Measurements from ENCODE around the gene PLSCR4.

GRCh38 chr3:146271180-146271579, 20.3 kb upstream of the PLSCR4 start:
- TF ChIP-seq POLR2AphosphoS5 (IDR thresholded peaks at IDR 0.05; ENCODE audit: low read depth, low read length) = no peak
- no peak for TF ChIP-seq CTCF (IDR thresholded peaks at IDR 0.05)
- TF ChIP-seq, protein P1, sequence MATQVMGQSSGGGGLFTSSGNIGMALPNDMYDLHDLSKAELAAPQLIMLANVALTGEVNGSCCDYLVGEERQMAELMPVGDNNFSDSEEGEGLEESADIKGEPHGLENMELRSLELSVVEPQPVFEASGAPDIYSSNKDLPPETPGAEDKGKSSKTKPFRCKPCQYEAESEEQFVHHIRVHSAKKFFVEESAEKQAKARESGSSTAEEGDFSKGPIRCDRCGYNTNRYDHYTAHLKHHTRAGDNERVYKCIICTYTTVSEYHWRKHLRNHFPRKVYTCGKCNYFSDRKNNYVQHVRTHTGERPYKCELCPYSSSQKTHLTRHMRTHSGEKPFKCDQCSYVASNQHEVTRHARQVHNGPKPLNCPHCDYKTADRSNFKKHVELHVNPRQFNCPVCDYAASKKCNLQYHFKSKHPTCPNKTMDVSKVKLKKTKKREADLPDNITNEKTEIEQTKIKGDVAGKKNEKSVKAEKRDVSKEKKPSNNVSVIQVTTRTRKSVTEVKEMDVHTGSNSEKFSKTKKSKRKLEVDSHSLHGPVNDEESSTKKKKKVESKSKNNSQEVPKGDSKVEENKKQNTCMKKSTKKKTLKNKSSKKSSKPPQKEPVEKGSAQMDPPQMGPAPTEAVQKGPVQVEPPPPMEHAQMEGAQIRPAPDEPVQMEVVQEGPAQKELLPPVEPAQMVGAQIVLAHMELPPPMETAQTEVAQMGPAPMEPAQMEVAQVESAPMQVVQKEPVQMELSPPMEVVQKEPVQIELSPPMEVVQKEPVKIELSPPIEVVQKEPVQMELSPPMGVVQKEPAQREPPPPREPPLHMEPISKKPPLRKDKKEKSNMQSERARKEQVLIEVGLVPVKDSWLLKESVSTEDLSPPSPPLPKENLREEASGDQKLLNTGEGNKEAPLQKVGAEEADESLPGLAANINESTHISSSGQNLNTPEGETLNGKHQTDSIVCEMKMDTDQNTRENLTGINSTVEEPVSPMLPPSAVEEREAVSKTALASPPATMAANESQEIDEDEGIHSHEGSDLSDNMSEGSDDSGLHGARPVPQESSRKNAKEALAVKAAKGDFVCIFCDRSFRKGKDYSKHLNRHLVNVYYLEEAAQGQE (IDR thresholded peaks at IDR 0.05; ENCODE audit: insufficient read depth in 1 of 2, low read depth in 2 of 2, low read length in 1 of 2) = no peak
- TF ChIP-seq SIN3A (IDR thresholded peaks at IDR 0.05; ENCODE audit: borderline replicate concordance, insufficient read depth, low read depth, low read length) = no peak
